Heart left ventricle (tissue), 16 donors: ENCODE data around the gene PDZD4. TPM values are rescaled to one million over a fixed set of nuclear protein-coding genes. Genes with fewer than 3 reads are reported as not detected.

Experiments used
- ATAC-seq, 4 donors: fragments of 200-7000 bp; cut with Tn5 transposase; one replicate each; pipeline ENCODE4 v1.9.1; 2020 to 2022; ENCODE audit warnings: moderate library complexity in 4 of 4, mild to moderate bottlenecking in 3 of 4, moderate number of reproducible peaks in 1 of 4
- DNase-seq, 5 donors: peaks; one replicate each; pipeline ENCODE4 v3.0.0-alpha.2; 2020
- H3K27ac ChIP-seq, 12 donors: fragments of 200-600 bp; sonication (generic) in 4 of 12; one replicate each; pipeline versions ENCODE4 v1.5.0 to v1.8.0; 2016 to 2022; ENCODE audit warnings: mild to moderate bottlenecking in 2 of 12
- H3K27me3 ChIP-seq, 9 donors: fragments of 200-600 bp; sonication (generic) in 2 of 9; one replicate each; pipeline versions ENCODE4 v1.5.1 to v1.8.0; 2016 to 2022; ENCODE audit warnings: mild to moderate bottlenecking in 3 of 9
- H3K36me3 ChIP-seq, 9 donors: fragments of 200-600 bp; sonication (generic) in 2 of 9; one replicate each; pipeline versions ENCODE4 v1.5.0 to v1.8.0; 2018 to 2022; ENCODE audit warnings: mild to moderate bottlenecking in 2 of 9
- H3K4me1 ChIP-seq, 12 donors: fragments of 200-600 bp; sonication (generic) in 4 of 12; one replicate each; pipeline versions ENCODE4 v1.5.0 to v1.8.0; 2016 to 2022; ENCODE audit warnings: mild to moderate bottlenecking in 3 of 12
- H3K4me3 ChIP-seq, 12 donors: fragments of 200-600 bp; sonication (generic) in 4 of 12; one replicate each; pipeline versions ENCODE4 v1.5.0 to v1.8.0; 2017 to 2022; ENCODE audit warnings: mild to moderate bottlenecking in 9 of 12, moderate library complexity in 4 of 12
- H3K9me3 ChIP-seq, 12 donors: fragments of 200-600 bp; sonication (generic) in 4 of 12; one replicate each; pipeline versions ENCODE4 v1.5.0 to v1.8.0; 2016 to 2022; ENCODE audit warnings: mild to moderate bottlenecking in 1 of 12
- POLR2A ChIP-seq, 2 donors: fragments of 450-650 bp; IDR thresholded peaks; one replicate each; pipeline ENCODE4 v1.6.1; 2017; ENCODE audit warnings: antibody characterized with exemption in 2 of 2, mild to moderate bottlenecking in 2 of 2, moderate library complexity in 2 of 2
- WGBS, 4 donors: extraction: QIAGEN DNeasy Blood & Tissue Kit in 2 of 4; methylation state at CpG; one replicate each; pipeline versions ENCODE4 v1.1.5 to v1.1.7; 2013 to 2018; 5-methylcytosine and 5-hydroxymethylcytosine counted together
- intact Hi-C, 10 donors: fragments of 100-400 bp; cut with DNase I; formaldehyde crosslinking; loops; one replicate each; pipeline versions ENCODE4 v1.11.1 to v1.14.2; 2022
- polyA plus RNA-seq, 2 donors: library from polyadenylated mRNA; stranded (reverse); fragments of 200-250 nt; gene quantifications; one replicate each; pipeline ENCODE4 v1.2.3, GENCODE V29; 2013
- total RNA-seq, 9 donors: library from RNA; depleted of rRNA in 2 of 9; stranded (reverse); fragments of >200 nt in 2 of 9; fragmentation: NEBNext Ultra II Directional in 3 of 9; extraction: Animal tissue kit (Norgen Biotek cat#: 25700) in 3 of 9; gene quantifications; one replicate each; pipeline versions ENCODE4 v1.1.0 to v1.2.4, GENCODE V29; 2016 to 2023
- TF ChIP-seq, protein P1 (sequence below), 12 donors: fragments of 200-600 bp; sonication (generic) in 4 of 12; IDR thresholded peaks; one replicate each; pipeline versions ENCODE4 v1.5.0 to v1.8.0; 2018 to 2022; ENCODE audit warnings: antibody characterized with exemption in 12 of 12, mild to moderate bottlenecking in 5 of 12
- donor health status: ischemic (EF 13 %, LVEDD 7.1; RV severe dilation, severe dysfunction).
- donor health status: healthy with polysubstance abuse.
- donor health status: DM: no; HTN: yes; CAD: no.
- donor health status: DM: no; HTN: no; CAD: no.
- donor health status: ischemic (EF 25% LVEDD 6.9; RV normal size, moderate dysfunction).
- donor health status: ischemic (EF 25% LVEDD 5.7; RV mildly dilated, moderate dysfunction).
- donor health status: healthy.
- donor health status: DM: yes; HTN: yes; CAD: no.
- donor health status: ischemic (EF 35%, LVEDD 5.7; RV mildly dilated, moderate dysfunction).
- donor health status: nonischemic (EF 11% LVEDD 7.7; RV severe dilation, severe dysfunction).
- donor health status: DM: yes; HTN: yes; CAD: no.
- donor health status: PGD.
- donor health status: ischemic (EF 29% LVEDD 5.4; RV normal size, mild dysfunction).
- donor health status: nonischemic (EF 23%, LVEDD 6.1; RV moderate dilation, normal function).

Gene PDZD4
- total and polyA plus RNA-seq, 11 donors = 1.7 to 4.0 (median 2.4) TPM

DNA sequence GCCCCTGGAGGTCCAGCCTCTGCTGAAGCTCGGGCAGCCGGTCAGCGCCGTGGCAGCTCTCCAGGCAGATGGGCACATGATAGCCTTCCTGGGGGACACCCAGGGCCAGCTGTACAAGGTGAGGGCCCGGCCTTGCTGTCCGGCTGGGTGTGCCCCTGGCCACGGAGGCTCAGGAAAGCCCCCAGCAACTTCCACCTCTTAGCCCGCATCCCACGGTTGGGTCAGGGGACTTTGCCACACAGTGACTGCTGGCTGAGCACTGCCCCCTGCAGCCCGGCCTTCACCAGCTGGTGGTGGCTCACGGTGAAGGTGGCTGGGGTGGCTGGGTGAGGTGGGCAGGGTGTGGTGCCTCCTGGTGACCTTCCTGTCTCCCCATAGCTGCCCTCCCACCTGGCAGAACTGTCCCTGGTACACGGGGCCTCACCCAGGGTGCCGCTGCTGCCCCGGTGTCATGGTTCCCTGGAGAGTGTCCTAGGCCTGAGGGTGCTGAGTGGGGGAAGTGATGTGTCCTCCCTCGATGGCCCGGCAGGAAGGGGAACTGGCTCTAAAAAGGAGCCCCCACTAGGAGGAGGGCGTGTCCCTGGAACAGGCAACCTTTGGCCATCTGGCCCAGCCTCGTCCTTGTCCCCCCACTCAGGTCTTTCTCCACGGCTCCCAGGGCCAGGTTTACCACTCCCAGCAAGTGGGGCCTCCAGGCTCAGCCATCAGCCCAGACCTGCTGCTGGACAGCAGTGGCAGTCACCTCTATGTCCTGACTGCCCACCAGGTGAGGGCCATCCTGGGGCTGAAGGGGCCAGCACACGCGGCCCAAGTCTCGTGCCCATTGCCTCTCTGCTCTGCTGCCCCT, 61.8 kb downstream of the PDZD4 start:
- Histone ChIP-seq H3K4me3 (no peak overlapping the region), H3K27me3 (no peaks in the 10 kb centered on the region), H3K4me1 (peaks cover 0 to 26% (median 5%) of the 10 kb centered on the region in 12 donors), H3K36me3 (no peaks in the 10 kb centered on the region), H3K27ac (no peak overlapping the region), H3K9me3 (no peaks in the 10 kb centered on the region)
- DNase-seq (peak in 2 of 5 donors; percentile 17 to 22), ATAC-seq (no peak)
- TF ChIP-seq POLR2A (IDR thresholded peaks at IDR 0.05) = no peak
- TF ChIP-seq, protein P1, sequence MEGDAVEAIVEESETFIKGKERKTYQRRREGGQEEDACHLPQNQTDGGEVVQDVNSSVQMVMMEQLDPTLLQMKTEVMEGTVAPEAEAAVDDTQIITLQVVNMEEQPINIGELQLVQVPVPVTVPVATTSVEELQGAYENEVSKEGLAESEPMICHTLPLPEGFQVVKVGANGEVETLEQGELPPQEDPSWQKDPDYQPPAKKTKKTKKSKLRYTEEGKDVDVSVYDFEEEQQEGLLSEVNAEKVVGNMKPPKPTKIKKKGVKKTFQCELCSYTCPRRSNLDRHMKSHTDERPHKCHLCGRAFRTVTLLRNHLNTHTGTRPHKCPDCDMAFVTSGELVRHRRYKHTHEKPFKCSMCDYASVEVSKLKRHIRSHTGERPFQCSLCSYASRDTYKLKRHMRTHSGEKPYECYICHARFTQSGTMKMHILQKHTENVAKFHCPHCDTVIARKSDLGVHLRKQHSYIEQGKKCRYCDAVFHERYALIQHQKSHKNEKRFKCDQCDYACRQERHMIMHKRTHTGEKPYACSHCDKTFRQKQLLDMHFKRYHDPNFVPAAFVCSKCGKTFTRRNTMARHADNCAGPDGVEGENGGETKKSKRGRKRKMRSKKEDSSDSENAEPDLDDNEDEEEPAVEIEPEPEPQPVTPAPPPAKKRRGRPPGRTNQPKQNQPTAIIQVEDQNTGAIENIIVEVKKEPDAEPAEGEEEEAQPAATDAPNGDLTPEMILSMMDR (IDR thresholded peaks at IDR 0.05) = no peak
- 74 to 91% (median 78%) methylated on average over 8 to 22 of the region's 22 CpGs for WGBS, 4 donors
- intact Hi-C loops = no loop called here

- WGBS, 4 donors = 80 to 96% (median 93%) methylated on average over 2 to 20 of the region's 20 CpGs
- DNase-seq (peak in 1 of 5 donors; percentile 21), ATAC-seq (no peak)
- no peak overlapping the region for H3K27ac ChIP-seq
- no peak overlapping the region for H3K4me3 ChIP-seq
- intact Hi-C loops = no loop called here
- H3K4me1 ChIP-seq = peaks cover 0 to 26% (median 5%) of the 10 kb centered on the region in 12 donors
- no peaks in the 10 kb centered on the region for H3K36me3 ChIP-seq
- TF ChIP-seq, protein P1 (IDR thresholded peaks at IDR 0.05) = no peak
- TF ChIP-seq POLR2A (IDR thresholded peaks at IDR 0.05) = no peak
- H3K27me3 ChIP-seq = no peaks in the 10 kb centered on the region
- H3K9me3 ChIP-seq = no peaks in the 10 kb centered on the region
Observed at GRCh38 chrX:153767674-153768055, 62.7 kb downstream of the PDZD4 start.

DNA sequence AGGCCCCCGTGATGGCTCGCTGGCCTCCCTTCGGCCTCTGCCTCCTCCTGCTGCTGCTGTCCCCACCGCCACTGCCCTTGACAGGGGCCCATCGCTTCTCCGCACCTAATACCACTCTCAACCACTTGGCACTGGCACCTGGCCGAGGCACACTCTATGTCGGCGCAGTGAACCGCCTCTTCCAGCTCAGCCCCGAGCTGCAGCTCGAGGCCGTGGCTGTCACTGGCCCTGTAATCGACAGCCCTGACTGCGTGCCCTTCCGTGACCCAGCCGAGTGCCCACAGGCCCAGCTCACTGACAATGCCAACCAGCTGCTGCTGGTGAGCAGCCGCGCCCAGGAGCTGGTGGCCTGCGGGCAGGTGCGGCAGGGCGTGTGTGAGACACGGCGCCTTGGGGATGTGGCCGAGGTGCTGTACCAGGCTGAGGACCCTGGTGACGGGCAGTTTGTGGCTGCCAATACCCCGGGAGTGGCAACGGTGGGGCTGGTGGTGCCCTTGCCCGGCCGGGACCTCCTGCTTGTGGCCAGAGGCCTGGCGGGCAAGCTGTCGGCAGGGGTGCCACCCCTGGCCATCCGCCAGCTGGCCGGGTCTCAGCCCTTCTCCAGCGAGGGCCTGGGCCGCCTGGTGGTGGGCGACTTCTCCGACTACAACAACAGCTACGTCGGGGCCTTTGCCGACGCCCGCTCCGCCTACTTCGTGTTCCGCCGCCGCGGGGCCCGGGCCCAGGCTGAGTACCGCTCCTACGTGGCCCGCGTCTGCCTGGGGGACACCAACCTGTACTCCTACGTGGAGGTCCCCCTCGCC, 63.3 kb downstream of the PDZD4 start:
- TF ChIP-seq, protein P1 (IDR thresholded peaks at IDR 0.05) = no peak
- no peak for TF ChIP-seq POLR2A (IDR thresholded peaks at IDR 0.05)
- 84 to 94% (median 91%) methylated on average over 47 to 56 of the region's 56 CpGs for WGBS, 4 donors
- H3K4me3 ChIP-seq = no peak overlapping the region
- ATAC-seq (no peak), DNase-seq (peak in 3 of 5 donors; percentile 16 to 20 (median 18))
- no peaks in the 10 kb centered on the region for H3K27me3 ChIP-seq
- H3K27ac ChIP-seq = peak overlapping the region in 1 of 12 donors; percentile 81
- intact Hi-C loops = no loop called here
- H3K36me3 ChIP-seq = no peaks in the 10 kb centered on the region
- no peaks in the 10 kb centered on the region for H3K9me3 ChIP-seq
- H3K4me1 ChIP-seq = peaks cover 0 to 26% (median 5%) of the 10 kb centered on the region in 12 donors
